ENCODE data around the gene PYGL.

DNA sequence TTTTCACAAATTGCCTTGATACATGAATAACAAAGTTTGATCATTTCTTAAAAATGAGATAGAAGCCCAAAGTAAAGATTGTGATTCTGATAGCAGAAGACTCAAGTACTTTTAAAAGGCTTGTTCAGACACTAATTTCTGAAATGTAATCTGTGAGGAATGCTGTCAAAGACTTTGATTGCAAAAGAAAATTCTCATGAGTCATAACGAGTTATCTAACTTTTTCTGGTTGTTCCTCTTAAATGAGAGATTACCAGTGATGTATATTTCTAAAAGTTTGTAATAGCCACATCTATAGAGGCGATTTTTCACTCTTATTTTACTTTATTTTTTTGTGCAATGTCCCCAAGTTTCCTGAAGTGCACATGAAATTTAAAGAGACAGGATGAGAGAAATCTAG is 7.0 kb downstream of the PYGL start:
- TF ChIP-seq GATA2 (IDR thresholded peaks at IDR 0.05; ENCODE audit: low read depth, low read length), result no peak
- TF ChIP-seq GATA3 (IDR thresholded peaks at IDR 0.05; ENCODE audit: low read depth, low read length), result no peak
